GM18508 (cell line): ENCODE results near the gene CNOT2.

Experiments used
- ATAC-seq: cut with Tn5 transposase; IDR thresholded peaks from one replicate; pipeline ENCODE4 v1.9.1; 2021; ENCODE audit warnings: moderate number of reproducible peaks; ENCODE audit not compliant: insufficient read depth, unreplicated experiment

The CNOT2 gene

DNA sequence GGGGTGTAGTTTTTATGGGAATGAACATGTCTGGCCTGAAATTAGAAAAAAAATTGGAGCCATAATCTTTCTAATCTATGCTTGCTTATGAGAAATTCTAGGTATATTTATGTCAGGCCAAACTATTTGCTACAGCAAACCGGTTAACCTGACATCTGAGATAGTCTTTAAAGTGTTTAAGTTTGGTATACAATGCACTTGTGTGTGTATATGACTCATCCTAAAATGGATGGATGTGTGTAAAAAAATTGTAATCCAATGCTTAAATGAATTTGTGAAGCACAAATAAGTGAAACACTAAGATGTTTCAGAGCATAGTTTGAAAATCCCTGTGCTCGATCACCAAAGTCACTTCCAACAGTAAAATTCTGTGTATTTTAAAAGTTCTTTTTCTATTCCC lies 6.7 kb downstream of the CNOT2 start:
- ATAC-seq = no peak

DNA sequence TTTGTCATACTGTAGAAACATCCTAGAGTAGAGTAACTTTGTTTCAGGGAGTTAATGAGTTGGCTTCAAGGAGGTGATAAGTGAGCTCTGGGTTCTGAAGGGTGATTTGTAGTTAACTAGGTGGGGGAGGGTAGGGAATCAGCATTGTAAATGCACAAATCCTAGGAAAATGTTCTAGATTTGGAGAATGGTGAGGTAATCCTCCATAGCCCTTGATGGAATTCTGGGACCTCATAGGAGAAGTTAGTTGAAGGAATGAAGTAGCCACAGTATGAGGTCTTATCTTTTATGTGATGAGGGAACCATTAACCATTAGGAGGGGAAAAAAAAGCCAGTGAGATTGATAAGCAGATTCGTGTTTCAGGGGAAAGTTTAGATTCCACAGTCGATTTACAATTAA lies 8.0 kb downstream of the CNOT2 start:
- ATAC-seq = no peak

GRCh38 chr12:70251661-70252060 lies 8.4 kb downstream of the CNOT2 start:
- no peak for ATAC-seq

DNA sequence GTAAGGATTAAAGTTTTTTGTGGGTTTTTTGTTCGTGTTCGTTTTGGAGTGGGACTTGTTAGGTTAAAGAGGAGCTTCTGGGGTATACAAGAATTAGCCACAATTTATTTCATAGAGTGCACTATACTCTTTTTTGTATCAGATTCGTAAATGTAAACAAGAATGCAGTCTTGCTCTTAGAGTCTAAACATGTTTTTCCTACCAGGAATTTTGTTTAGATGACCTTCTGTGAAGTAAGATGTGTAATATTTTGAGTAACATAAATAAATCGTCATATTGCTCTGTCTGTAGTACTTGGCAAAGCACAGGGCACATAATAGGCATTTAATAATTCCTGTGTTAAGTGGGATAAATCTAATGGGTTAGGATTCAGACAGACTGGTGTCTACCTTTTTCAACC lies 9.6 kb downstream of the CNOT2 start:
- ATAC-seq = no peak

GRCh38 chr12:70254225-70254624 lies 11.0 kb downstream of the CNOT2 start:
- ATAC-seq = no peak

DNA sequence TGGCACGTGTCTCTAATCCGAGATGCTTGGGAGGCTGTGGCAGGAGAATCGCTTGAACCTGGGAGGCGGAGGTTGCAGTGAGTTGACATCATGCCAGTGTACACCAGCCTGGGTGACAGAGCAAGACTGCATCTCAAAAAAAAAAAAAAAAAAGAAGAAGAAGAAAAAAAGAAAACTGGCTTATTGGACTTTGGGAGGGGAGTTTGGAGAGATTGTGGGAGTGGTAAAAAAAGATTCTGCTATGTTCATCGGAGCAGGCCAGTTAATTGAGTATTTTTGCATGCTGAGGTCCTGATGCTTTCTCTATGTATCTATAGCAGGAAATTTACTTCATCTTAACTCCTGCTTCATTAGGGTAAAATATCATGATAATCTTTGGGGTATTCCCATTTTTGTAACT lies 11.6 kb downstream of the CNOT2 start:
- no peak for ATAC-seq

DNA sequence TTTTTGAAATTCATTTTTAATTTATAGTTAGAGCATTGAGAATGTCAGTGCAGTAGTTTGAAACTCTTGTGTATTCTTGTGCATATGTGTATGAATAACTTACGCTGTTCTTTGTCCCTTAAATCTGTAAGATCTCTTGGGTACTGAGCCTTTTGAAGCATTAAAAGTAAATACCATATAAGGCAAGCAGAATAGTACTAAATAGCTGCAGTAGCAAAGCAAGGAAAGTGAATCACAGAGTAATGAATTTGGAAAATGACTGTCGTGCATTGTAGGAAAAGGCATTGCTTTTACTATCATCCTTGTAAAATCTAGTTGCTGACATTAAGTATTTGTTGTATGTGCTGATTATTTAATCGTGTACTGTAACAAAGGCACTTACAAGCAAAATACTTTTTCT lies 12.1 kb downstream of the CNOT2 start:
- no peak for ATAC-seq

GRCh38 chr12:70258605-70259403 lies 15.6 kb downstream of the CNOT2 start:
- ATAC-seq = no peak

- peak; percentile 63 for ATAC-seq
Observed at GRCh38 chr12:70260646-70261045, 17.4 kb downstream of the CNOT2 start.

DNA sequence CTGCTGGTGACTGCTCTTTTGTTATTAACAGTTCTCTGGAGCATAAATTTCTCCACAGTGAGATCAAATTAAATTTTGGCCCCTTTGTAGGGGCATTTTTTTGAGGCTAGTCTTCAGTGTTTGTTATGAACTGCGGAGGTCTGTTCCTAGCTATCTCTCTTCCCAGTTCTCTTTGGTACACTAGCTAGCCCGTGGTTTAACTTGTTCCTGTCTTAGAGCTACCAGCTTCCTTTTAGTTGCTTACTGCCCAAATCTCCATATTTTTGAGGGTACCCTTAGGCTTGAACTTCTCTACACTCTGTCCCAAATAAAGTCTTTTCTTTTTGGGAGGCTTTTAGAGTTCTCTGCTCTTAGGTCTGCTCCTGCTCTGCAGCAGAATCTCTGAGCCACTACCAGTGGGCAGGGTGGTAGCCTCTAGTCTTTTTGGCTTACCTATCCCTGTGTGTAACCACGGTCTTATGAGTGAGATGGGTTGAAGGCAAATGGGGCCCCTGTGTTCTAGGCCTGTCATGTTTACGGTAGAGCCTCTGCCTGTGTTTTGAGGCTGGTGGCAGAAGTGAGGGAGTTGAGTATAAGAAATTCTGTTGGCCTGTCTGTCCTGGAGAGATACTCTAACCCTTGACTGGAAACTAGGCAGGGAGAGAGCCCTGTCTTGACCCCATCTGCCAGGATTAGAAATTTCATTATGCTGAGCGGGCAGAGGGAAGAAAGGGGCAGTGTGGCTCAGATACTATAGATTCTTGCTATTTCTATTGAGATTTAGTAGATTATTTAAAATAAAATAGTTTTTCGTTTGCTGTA lies 21.0 kb downstream of the CNOT2 start:
- no peak for ATAC-seq

GRCh38 chr12:70265132-70265531 lies 21.9 kb downstream of the CNOT2 start:
- no peak for ATAC-seq

DNA sequence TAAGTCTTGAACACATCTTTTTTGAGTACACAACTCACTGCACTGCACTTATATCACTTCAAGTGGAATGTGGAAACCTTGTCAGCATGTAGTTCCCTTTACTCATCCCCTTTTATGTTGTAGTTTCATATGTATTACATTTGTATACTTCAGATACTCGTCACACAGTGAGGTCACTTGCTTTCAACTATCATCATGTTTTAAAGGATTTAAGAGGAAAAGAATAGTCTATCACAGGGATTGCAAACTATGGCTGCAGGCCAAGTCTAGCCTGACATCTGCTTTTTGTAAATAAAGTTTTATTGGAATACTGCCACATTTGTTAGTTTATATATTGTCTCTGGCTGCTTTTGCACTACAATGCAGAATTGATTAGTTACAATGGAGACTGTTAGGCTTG lies 24.3 kb downstream of the CNOT2 start:
- no peak for ATAC-seq

DNA sequence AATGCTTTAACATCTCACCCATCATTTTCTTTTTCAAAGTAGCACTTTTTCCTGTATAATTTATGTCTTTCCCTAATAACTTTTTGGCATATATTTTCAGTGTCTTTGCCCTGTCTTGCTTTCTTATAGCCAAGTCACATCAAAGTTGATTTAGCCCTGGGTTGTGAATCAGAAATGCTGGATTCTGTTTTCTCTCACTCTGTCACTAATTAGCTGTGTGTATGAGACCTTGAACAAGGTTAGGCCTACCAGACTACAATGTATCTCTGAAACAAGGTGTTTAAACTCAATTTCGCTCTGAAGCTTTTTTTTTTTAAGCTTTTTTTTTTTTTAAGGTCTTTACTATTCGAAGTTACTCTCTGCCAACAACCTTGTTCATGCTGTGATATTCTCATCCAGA lies 25.7 kb downstream of the CNOT2 start:
- no peak for ATAC-seq

- no peak for ATAC-seq
Observed at GRCh38 chr12:70270108-70270507, 26.9 kb downstream of the CNOT2 start.

GRCh38 chr12:70271025-70271424 lies 27.8 kb downstream of the CNOT2 start:
- ATAC-seq = no peak

GRCh38 chr12:70272510-70272909 lies 29.3 kb downstream of the CNOT2 start:
- ATAC-seq = no peak

- ATAC-seq = no peak
Observed at GRCh38 chr12:70275045-70275444, 31.8 kb downstream of the CNOT2 start.

DNA sequence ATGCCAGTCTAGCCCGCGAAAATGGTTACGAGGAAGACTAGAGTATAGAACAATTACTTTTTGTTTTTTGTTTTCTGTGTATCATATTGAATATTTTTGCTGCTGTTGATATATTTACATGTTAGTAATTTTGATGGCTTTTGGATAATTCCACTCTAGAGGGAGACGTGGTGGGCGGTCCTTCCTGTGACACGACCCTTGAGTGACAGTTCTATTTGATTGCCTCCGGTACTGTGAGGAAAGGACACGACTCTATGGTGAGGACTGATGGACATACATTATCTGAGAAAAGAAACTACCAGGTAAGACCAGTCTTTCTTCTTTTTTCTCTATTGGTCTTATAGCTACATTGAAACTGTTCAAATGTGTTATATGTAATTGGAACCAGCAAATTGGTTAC lies 34.7 kb downstream of the CNOT2 start:
- ATAC-seq = no peak

- no peak for ATAC-seq
Observed at GRCh38 chr12:70278945-70279344, 35.7 kb downstream of the CNOT2 start.

GRCh38 chr12:70283232-70283631 lies 40.0 kb downstream of the CNOT2 start:
- ATAC-seq = no peak

GRCh38 chr12:70288817-70289216 lies 45.6 kb downstream of the CNOT2 start:
- ATAC-seq = no peak

DNA sequence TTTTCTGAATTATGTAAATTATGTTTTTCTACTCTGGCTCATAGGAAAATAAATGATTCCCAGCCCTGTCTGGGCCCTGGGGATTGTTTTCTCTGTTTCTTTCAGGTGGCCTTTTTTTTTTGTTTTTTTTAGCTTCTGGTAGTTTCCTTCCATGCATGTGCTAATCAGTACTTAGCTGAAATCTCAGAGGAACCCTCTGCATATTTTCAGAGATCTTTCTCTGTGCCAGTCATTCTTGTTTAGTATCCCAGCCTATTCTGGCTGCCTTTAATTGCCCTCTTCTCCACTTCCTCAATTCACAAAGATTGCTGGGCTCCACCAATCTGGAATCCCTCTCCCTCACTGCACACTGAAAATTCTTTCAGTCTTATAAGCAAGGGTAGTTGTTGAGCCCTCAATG lies 46.9 kb downstream of the CNOT2 start:
- ATAC-seq = no peak
